HepG2 (cell line): Measurements from ENCODE around the gene SULT1B1. TPM values are rescaled to one million over a fixed set of nuclear protein-coding genes. Genes with fewer than 3 reads are reported as not detected.

Experiments
- AHDC1 ChIP-seq: sonication (generic); formaldehyde crosslinking; IDR thresholded peaks from 2 replicates; pipeline ENCODE4 v1.5.1; 2020; ENCODE audit warnings: mild to moderate bottlenecking, missing genetic modification reagents, borderline replicate concordance
- DMAP1 ChIP-seq: IDR thresholded peaks from 2 replicates; pipeline ENCODE4 v1.6.1; 2016
- GATAD1 ChIP-seq: IDR thresholded peaks from 2 replicates; pipeline ENCODE4 v1.6.1; 2016; ENCODE audit warnings: missing genetic modification reagents, missing compliant biosample characterization
- HNF4A ChIP-seq: sonication (generic); formaldehyde crosslinking; IDR thresholded peaks from 2 replicates; pipeline ENCODE4 v1.4.0; 2020; ENCODE audit warnings: missing genetic modification reagents
- IKZF1 ChIP-seq: fragments of 450-650 bp; IDR thresholded peaks from 2 replicates; pipeline ENCODE4 v1.7.1; 2016
- KDM6A ChIP-seq: IDR thresholded peaks from 2 replicates; pipeline ENCODE4 v1.6.1; 2016; ENCODE audit warnings: low read depth
- MYC ChIP-seq: sonication (generic); formaldehyde crosslinking; IDR thresholded peaks from 2 replicates; pipeline ENCODE4 v1.9.0; 2021; ENCODE audit warnings: missing genetic modification reagents, borderline replicate concordance
- NR2F6 ChIP-seq, 2 experiments: IDR thresholded peaks; 2 replicates each; pipeline ENCODE4 v1.6.1; 2016; ENCODE audit warnings: antibody characterized with exemption in 1 of 2, mild to moderate bottlenecking in 1 of 2
- RARA ChIP-seq: IDR thresholded peaks from 2 replicates; pipeline ENCODE4 v1.6.1; 2016; ENCODE audit warnings: missing genetic modification reagents, missing compliant biosample characterization
- REPIN1 ChIP-seq: sonication (generic); formaldehyde crosslinking; IDR thresholded peaks from 2 replicates; pipeline ENCODE4 v1.8.0; 2022; ENCODE audit warnings: missing genetic modification reagents, low read depth, mild to moderate bottlenecking, borderline replicate concordance
- RXRA ChIP-seq: sonication (generic); formaldehyde crosslinking; IDR thresholded peaks from 2 replicates; pipeline ENCODE4 v1.5.1; 2020; ENCODE audit warnings: missing genetic modification reagents
- SCMH1 ChIP-seq: sonication (generic); formaldehyde crosslinking; IDR thresholded peaks from 2 replicates; pipeline ENCODE4 v1.9.0; 2021; ENCODE audit warnings: missing genetic modification reagents, mild to moderate bottlenecking, borderline replicate concordance
- SKI ChIP-seq: fragments of 450-650 bp; IDR thresholded peaks from one replicate; pipeline ENCODE4 v1.6.1; 2018; ENCODE audit warnings: mild to moderate bottlenecking; ENCODE audit not compliant: partially characterized antibody
- SRSF4 ChIP-seq: fragments of 200-400 bp; formaldehyde crosslinking; IDR thresholded peaks from one replicate; pipeline ENCODE4 v1.6.1; 2018; ENCODE audit warnings: mild to moderate bottlenecking, low read depth, low read length, moderate library complexity; ENCODE audit not compliant: poor library complexity, severe bottlenecking
- TCF7 ChIP-seq: sonication (generic); IDR thresholded peaks from 2 replicates; pipeline ENCODE4 v1.6.1; 2016; ENCODE audit warnings: antibody characterized with exemption, low read depth
- WIZ ChIP-seq: sonication (generic); formaldehyde crosslinking; IDR thresholded peaks from 2 replicates; pipeline ENCODE4 v1.5.1; 2020; ENCODE audit warnings: mild to moderate bottlenecking, missing genetic modification reagents
- ZMYM4 ChIP-seq: sonication (generic); formaldehyde crosslinking; IDR thresholded peaks from 2 replicates; pipeline ENCODE4 v1.8.1; 2023; ENCODE audit warnings: mild to moderate bottlenecking, missing genetic modification reagents
- ZNF12 ChIP-seq: sonication (generic); formaldehyde crosslinking; IDR thresholded peaks from 2 replicates; pipeline ENCODE4 v1.5.0; 2020; ENCODE audit warnings: missing genetic modification reagents
- ZNF24 ChIP-seq: fragments of 450-650 bp; IDR thresholded peaks from 2 replicates; pipeline ENCODE4 v1.6.1; 2017; ENCODE audit warnings: antibody characterized with exemption, mild to moderate bottlenecking
- ZNF253 ChIP-seq: sonication (generic); formaldehyde crosslinking; IDR thresholded peaks from 2 replicates; pipeline ENCODE4 v1.8.0; 2022; ENCODE audit warnings: mild to moderate bottlenecking, missing genetic modification reagents, borderline replicate concordance
- ZNF383 ChIP-seq: sonication (generic); formaldehyde crosslinking; IDR thresholded peaks from 2 replicates; pipeline ENCODE4 v1.4.0; 2020; ENCODE audit warnings: missing genetic modification reagents, mild to moderate bottlenecking, borderline replicate concordance
- ZNF549 ChIP-seq: sonication (generic); formaldehyde crosslinking; IDR thresholded peaks from 2 replicates; pipeline ENCODE4 v1.5.0; 2020; ENCODE audit warnings: missing genetic modification reagents
- ZNF614 ChIP-seq: IDR thresholded peaks from 2 replicates; pipeline ENCODE4 v1.6.1; 2018; ENCODE audit warnings: missing biosample characterization, missing genetic modification reagents, inconsistent platforms, borderline replicate concordance
- polyA plus RNA-seq, 8 experiments: library from polyadenylated mRNA; depleted of rRNA in 3 of 8; stranded (reverse) in 7 of 8; unstranded in 1 of 8; fragments of >200 nt; fragmentation: Illumina TruSeq in 4 of 8; extraction: Trizol in 4 of 8; gene quantifications; 2 replicates each; pipeline versions ENCODE4 v1.2.1 to v1.2.3, GENCODE V29; 2011 to 2016; ENCODE audit warnings: low read depth in 4 of 8, missing spikeins in 1 of 8, mixed read lengths in 1 of 8; ENCODE audit not compliant: insufficient read depth in 1 of 8
- total RNA-seq, 5 experiments: library from RNA; depleted of rRNA; stranded (reverse); fragments of >200 nt; fragmentation: Illumina TruSeq; extraction: Trizol; gene quantifications; 2 replicates each; pipeline ENCODE4 v1.2.3, GENCODE V29; 2016; ENCODE audit warnings: low read depth in 1 of 5

The SULT1B1 gene
- total and polyA plus RNA-seq, 2 of the 13 experiments (the other 11 are each of a cell fraction or from before 2014, with no cell fraction given): 0.20 to 0.25 TPM

GRCh38 chr4:69754926-69755580 is 5.4 kb downstream of the SULT1B1 start (continued):
- TF ChIP-seq ZNF383 (CRISPR knock-in tag) (no peak), ZMYM4 (CRISPR knock-in tag) (peak; percentile 89), SCMH1 (CRISPR knock-in tag) (no peak), NR2F6 (IDR thresholded peaks at IDR 0.05) (peak; percentile 30; the same call in 1 of the 2 replicates), NR2F6 (CRISPR knock-in tag; IDR thresholded peaks at IDR 0.05) (peak; percentile 31; the same call in 1 of the 2 replicates), HNF4A (CRISPR knock-in tag) (peak; percentile 96), SRSF4 (no peak), SKI (no peak), ZNF12 (CRISPR knock-in tag) (peak; percentile 89), ZNF614 (0 out of 2 replicates have a peak, but pooled peaks have one; percentile 33), ZNF253 (CRISPR knock-in tag) (no peak), MYC (no peak; the same call in 1 of the 2 replicates), ZNF549 (CRISPR knock-in tag) (no peak), DMAP1 (CRISPR knock-in tag) (0 out of 2 replicates have a peak, but pooled peaks have one; percentile 23), RARA (CRISPR knock-in tag) (peak; percentile 22; the same call in 1 of the 2 replicates), IKZF1 (no peak), ZNF24 (no peak), RXRA (CRISPR knock-in tag) (no peak), WIZ (no peak), AHDC1 (CRISPR knock-in tag) (peak; percentile 81), REPIN1 (no peak), TCF7 (no peak), GATAD1 (CRISPR knock-in tag) (no peak), KDM6A (CRISPR knock-in tag) (peak; percentile 76)
